BLaER1 treated with 17β-estradiol and CSF1 and Interleukin-3, amounts not matched to agents 10 nM and 100 nM (cell line): ENCODE results near the gene CROCC.

Source experiments
- H3K27ac ChIP-seq, 11 experiments: shearing (Covaris generic); formaldehyde crosslinking; 2 replicates each; pipeline ENCODE4 v1.8.1; 2022
- H3K27me3 ChIP-seq, 11 experiments: shearing (Covaris generic); formaldehyde crosslinking; 2 replicates each; pipeline ENCODE4 v1.8.1; 2022
- H3K36me3 ChIP-seq, 11 experiments: shearing (Covaris generic); formaldehyde crosslinking; 2 replicates each; pipeline ENCODE4 v1.8.1; 2022
- H3K4me1 ChIP-seq, 10 experiments: shearing (Covaris generic); formaldehyde crosslinking; 2 replicates each; pipeline ENCODE4 v1.8.1; 2022
- H3K4me2 ChIP-seq, 11 experiments: shearing (Covaris generic); formaldehyde crosslinking; 2 replicates each; pipeline ENCODE4 v1.8.1; 2022
- H3K4me3 ChIP-seq, 10 experiments: shearing (Covaris generic); formaldehyde crosslinking; 2 replicates each; pipeline ENCODE4 v1.8.1; 2022
- H3K9ac ChIP-seq, 11 experiments: shearing (Covaris generic); formaldehyde crosslinking; 2 replicates each; pipeline ENCODE4 v1.8.1; 2022
- H3K9me3 ChIP-seq, 11 experiments: shearing (Covaris generic); formaldehyde crosslinking; replicated peaks in 1 of 11; 2 replicates each; pipeline ENCODE4 v1.8.1; 2022
- H4K20me1 ChIP-seq, 11 experiments: shearing (Covaris generic); formaldehyde crosslinking; 2 replicates each; pipeline ENCODE4 v1.8.1; 2022
- Cebpa-rat ChIP-seq, 11 experiments: shearing (Covaris generic); IDR thresholded peaks; 2 replicates each; pipeline ENCODE4 v1.8.1; 2022

Gene CROCC

GRCh38 chr1:16986113-16986512, 64.4 kb downstream of the CROCC start:
- no peak for TF ChIP-seq Cebpa-rat (IDR thresholded peaks at IDR 0.05)
- Histone ChIP-seq H3K27ac (no peak overlapping the region), H3K36me3 (peaks cover 14 to 63% (median 49%) of the 10 kb centered on the region in 11 experiments; a peak in 21 of 22 replicates)

GRCh38 chr1:16986560-16986959, 64.8 kb downstream of the CROCC start:
- peaks cover 0 to 6% (median under 1%) of the 10 kb centered on the region in 11 experiments; a peak in 11 of 22 replicates for H3K27me3 ChIP-seq
- H3K9me3 ChIP-seq: no peaks in the 10 kb centered on the region
- H3K36me3 ChIP-seq: peaks cover 14 to 68% (median 53%) of the 10 kb centered on the region in 11 experiments; a peak in 21 of 22 replicates
- no peak overlapping the region for H3K9ac ChIP-seq
- no peak overlapping the region for H3K4me2 ChIP-seq
- peaks cover 0 to 80% (median 0%) of the 10 kb centered on the region in 11 experiments; a peak in 7 of 22 replicates for H4K20me1 ChIP-seq
- H3K27ac ChIP-seq: no peak overlapping the region
- H3K4me3 ChIP-seq: no peak overlapping the region
- H3K4me1 ChIP-seq: peaks cover 0 to 11% (median 0%) of the 10 kb centered on the region in 10 experiments; a peak in 9 of 20 replicates
- no peak for TF ChIP-seq Cebpa-rat (IDR thresholded peaks at IDR 0.05)

More at GRCh38 chr1:16986113-16986512, 64.4 kb downstream of the CROCC start:
- peaks cover 0 to 80% (median 0%) of the 10 kb centered on the region in 11 experiments; a peak in 8 of 22 replicates for H4K20me1 ChIP-seq
- peak overlapping the region in 4 of 11 experiments; percentile 15 to 31 (median 22); a peak in 2 of 22 replicates for H3K4me2 ChIP-seq
- peaks cover 0 to 11% (median 0%) of the 10 kb centered on the region in 10 experiments; a peak in 9 of 20 replicates for H3K4me1 ChIP-seq
- peaks cover under 1 to 11% (median 5%) of the 10 kb centered on the region in 11 experiments; a peak in 19 of 22 replicates for H3K27me3 ChIP-seq
- no peak overlapping the region for H3K4me3 ChIP-seq
- peak overlapping the region in 1 of 11 experiments; percentile 24; a peak in 1 of 22 replicates for H3K9ac ChIP-seq
- H3K9me3 ChIP-seq: no peaks in the 10 kb centered on the region

- H3K9ac ChIP-seq: no peak overlapping the region
- no peak overlapping the region for H3K27ac ChIP-seq
- H4K20me1 ChIP-seq: peaks cover 0 to 80% (median 0%) of the 10 kb centered on the region in 11 experiments; a peak in 7 of 22 replicates
- H3K27me3 ChIP-seq: peaks cover 0 to 2% (median 0%) of the 10 kb centered on the region in 11 experiments; a peak in 2 of 22 replicates
- H3K4me1 ChIP-seq: peaks cover 0 to 11% (median 0%) of the 10 kb centered on the region in 10 experiments; a peak in 9 of 20 replicates
- H3K36me3 ChIP-seq: peaks cover 14 to 72% (median 57%) of the 10 kb centered on the region in 11 experiments; a peak in 21 of 22 replicates
- no peaks in the 10 kb centered on the region for H3K9me3 ChIP-seq
- TF ChIP-seq Cebpa-rat (IDR thresholded peaks at IDR 0.05): no peak
- H3K4me2 ChIP-seq: no peak overlapping the region
- H3K4me3 ChIP-seq: no peak overlapping the region
Measured at GRCh38 chr1:16986962-16987361, 65.2 kb downstream of the CROCC start.

GRCh38 chr1:16988210-16988609, 66.5 kb downstream of the CROCC start:
- H3K27me3 ChIP-seq: no peaks in the 10 kb centered on the region
- no peak overlapping the region for H3K9ac ChIP-seq
- peaks cover 0 to 22% (median 2%) of the 10 kb centered on the region in 10 experiments; a peak in 12 of 20 replicates for H3K4me1 ChIP-seq
- no peak for TF ChIP-seq Cebpa-rat (IDR thresholded peaks at IDR 0.05)
- H3K9me3 ChIP-seq: no peaks in the 10 kb centered on the region
- H3K4me2 ChIP-seq: no peak overlapping the region
- H3K4me3 ChIP-seq: no peak overlapping the region
- H4K20me1 ChIP-seq: peaks cover 0 to 82% (median 3%) of the 10 kb centered on the region in 11 experiments; a peak in 8 of 22 replicates
- peaks cover 14 to 84% (median 70%) of the 10 kb centered on the region in 11 experiments; a peak in 21 of 22 replicates for H3K36me3 ChIP-seq
- H3K27ac ChIP-seq: no peak overlapping the region

GRCh38 chr1:16989676-16990391, 68.1 kb downstream of the CROCC start:
- H3K9ac ChIP-seq: no peak overlapping the region
- H3K4me1 ChIP-seq: peaks cover 0 to 31% (median 11%) of the 10 kb centered on the region in 10 experiments; a peak in 14 of 20 replicates
- TF ChIP-seq Cebpa-rat (IDR thresholded peaks at IDR 0.05): no peak
- H3K27me3 ChIP-seq: no peaks in the 10 kb centered on the region
- peaks cover 0 to 72% (median 5%) of the 10 kb centered on the region in 11 experiments; a peak in 8 of 22 replicates for H4K20me1 ChIP-seq
- H3K9me3 ChIP-seq: no peaks in the 10 kb centered on the region
- no peak overlapping the region for H3K27ac ChIP-seq
- H3K4me3 ChIP-seq: no peak overlapping the region
- H3K4me2 ChIP-seq: no peak overlapping the region
- H3K36me3 ChIP-seq: peaks cover 14 to 95% (median 78%) of the 10 kb centered on the region in 11 experiments; a peak in 21 of 22 replicates

- no peak overlapping the region for H3K9ac ChIP-seq
- TF ChIP-seq Cebpa-rat (IDR thresholded peaks at IDR 0.05): no peak
Measured at GRCh38 chr1:16991571-16991970, 69.8 kb downstream of the CROCC start.

GRCh38 chr1:16992102-16992501, 70.4 kb downstream of the CROCC start:
- H3K9ac ChIP-seq: no peak overlapping the region
- no peak overlapping the region for H3K4me3 ChIP-seq
- no peak overlapping the region for H3K27ac ChIP-seq

More at GRCh38 chr1:16991571-16991970, 69.8 kb downstream of the CROCC start:
- Histone ChIP-seq H3K9me3 (no peaks in the 10 kb centered on the region), H3K27me3 (no peaks in the 10 kb centered on the region), H3K27ac (no peak overlapping the region), H3K4me2 (no peak overlapping the region), H3K4me1 (peaks cover 0 to 21% (median 11%) of the 10 kb centered on the region in 10 experiments; a peak in 14 of 20 replicates), H3K36me3 (peaks cover 17 to 97% (median 80%) of the 10 kb centered on the region in 11 experiments; a peak in 21 of 22 replicates), H4K20me1 (peaks cover 0 to 71% (median 5%) of the 10 kb centered on the region in 11 experiments; a peak in 8 of 22 replicates), H3K4me3 (no peak overlapping the region)

GRCh38 chr1:16992675-16993074, 70.9 kb downstream of the CROCC start:
- no peak for TF ChIP-seq Cebpa-rat (IDR thresholded peaks at IDR 0.05)
- H3K9ac ChIP-seq: no peak overlapping the region
- no peaks in the 10 kb centered on the region for H3K9me3 ChIP-seq
- peaks cover 10 to 95% (median 78%) of the 10 kb centered on the region in 11 experiments; a peak in 21 of 22 replicates for H3K36me3 ChIP-seq
- H3K27ac ChIP-seq: no peak overlapping the region
- peaks cover 0 to 65% (median 5%) of the 10 kb centered on the region in 11 experiments; a peak in 8 of 22 replicates for H4K20me1 ChIP-seq
- H3K27me3 ChIP-seq: no peaks in the 10 kb centered on the region
- peak overlapping the region in 4 of 11 experiments; percentile 48 to 64 (median 62); a peak in 8 of 22 replicates for H3K4me2 ChIP-seq
- no peak overlapping the region for H3K4me3 ChIP-seq
- peaks cover 0 to 21% (median 11%) of the 10 kb centered on the region in 10 experiments; a peak in 14 of 20 replicates for H3K4me1 ChIP-seq

More at GRCh38 chr1:16992102-16992501, 70.4 kb downstream of the CROCC start:
- Histone ChIP-seq H3K27me3 (no peaks in the 10 kb centered on the region), H3K4me1 (peaks cover 0 to 21% (median 11%) of the 10 kb centered on the region in 10 experiments; a peak in 14 of 20 replicates), H3K36me3 (peaks cover 16 to 97% (median 81%) of the 10 kb centered on the region in 11 experiments; a peak in 21 of 22 replicates), H3K4me2 (no peak overlapping the region), H3K9me3 (no peaks in the 10 kb centered on the region), H4K20me1 (peaks cover 0 to 70% (median 5%) of the 10 kb centered on the region in 11 experiments; a peak in 8 of 22 replicates)
- no peak for TF ChIP-seq Cebpa-rat (IDR thresholded peaks at IDR 0.05)
